GM10248 (cell line): ENCODE data around the gene THEMIS2.

Experiments used
- CTCF ChIA-PET: fragments of 300-600 bp; sonication (Branson Sonifier 250); formaldehyde crosslinking; extraction: SDS; loops from one replicate; lab custom pipeline; 2021; ENCODE audit warnings: antibody characterized with exemption; lab: Yijun Ruan, JAX
- POLR2A ChIA-PET: fragments of 350-650 bp; sonication (Branson Sonifier 250); formaldehyde crosslinking; extraction: SDS; loops from one replicate; lab custom pipeline; 2020; ENCODE audit warnings: antibody characterized with exemption; lab: Yijun Ruan, JAX
- DNase-seq: peaks from one replicate; pipeline ENCODE4 v3.0.0; 2012; ENCODE audit errors: extremely low spot score
- TF ChIP-seq, protein P1 (sequence below): IDR thresholded peaks from 2 replicates; pipeline ENCODE4 v1.5.1; 2012; ENCODE audit warnings: mild to moderate bottlenecking, low read depth; ENCODE audit errors: extremely low read depth, missing control alignments, control extremely low read depth

Gene THEMIS2

DNA sequence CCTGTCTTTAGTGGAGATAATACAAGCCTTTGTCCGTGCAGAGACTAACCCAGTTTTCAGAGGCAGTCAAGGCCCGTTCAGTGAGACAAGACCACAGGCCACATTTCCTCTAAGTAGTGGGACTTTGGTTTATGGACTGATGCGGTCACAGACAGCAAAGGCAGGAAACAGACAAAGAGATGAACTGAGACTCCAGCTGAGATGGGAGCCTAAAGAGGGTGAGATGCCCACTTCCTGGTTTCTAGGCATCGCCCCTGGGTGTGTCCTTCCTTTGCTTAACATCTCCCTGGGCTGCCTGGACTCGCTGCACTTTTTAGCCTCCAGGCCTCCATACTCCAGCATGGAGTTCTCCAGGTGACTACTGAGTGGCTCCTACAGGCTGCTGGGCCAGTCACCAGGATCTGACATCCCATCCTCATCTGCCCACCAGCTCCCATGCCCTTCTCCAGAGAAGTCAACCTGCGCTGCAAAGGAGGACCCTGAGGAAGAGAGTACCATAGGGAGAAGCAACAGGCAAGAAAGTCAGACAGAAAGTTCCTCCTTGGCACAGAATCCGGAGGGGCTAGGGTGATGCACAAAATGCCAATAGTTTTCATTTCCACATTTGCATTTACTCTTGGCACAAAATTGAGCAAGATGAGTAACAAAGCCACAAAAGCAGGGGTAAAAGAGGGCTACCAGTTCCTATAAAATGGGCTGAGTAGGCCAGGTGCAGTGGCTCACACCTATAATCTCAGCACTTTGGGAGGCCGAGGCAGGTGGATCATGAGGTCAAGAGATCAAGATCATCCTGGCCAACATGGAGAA, 15.1 kb downstream of the THEMIS2 start:
- no peak for DNase-seq
- TF ChIP-seq, protein P1, sequence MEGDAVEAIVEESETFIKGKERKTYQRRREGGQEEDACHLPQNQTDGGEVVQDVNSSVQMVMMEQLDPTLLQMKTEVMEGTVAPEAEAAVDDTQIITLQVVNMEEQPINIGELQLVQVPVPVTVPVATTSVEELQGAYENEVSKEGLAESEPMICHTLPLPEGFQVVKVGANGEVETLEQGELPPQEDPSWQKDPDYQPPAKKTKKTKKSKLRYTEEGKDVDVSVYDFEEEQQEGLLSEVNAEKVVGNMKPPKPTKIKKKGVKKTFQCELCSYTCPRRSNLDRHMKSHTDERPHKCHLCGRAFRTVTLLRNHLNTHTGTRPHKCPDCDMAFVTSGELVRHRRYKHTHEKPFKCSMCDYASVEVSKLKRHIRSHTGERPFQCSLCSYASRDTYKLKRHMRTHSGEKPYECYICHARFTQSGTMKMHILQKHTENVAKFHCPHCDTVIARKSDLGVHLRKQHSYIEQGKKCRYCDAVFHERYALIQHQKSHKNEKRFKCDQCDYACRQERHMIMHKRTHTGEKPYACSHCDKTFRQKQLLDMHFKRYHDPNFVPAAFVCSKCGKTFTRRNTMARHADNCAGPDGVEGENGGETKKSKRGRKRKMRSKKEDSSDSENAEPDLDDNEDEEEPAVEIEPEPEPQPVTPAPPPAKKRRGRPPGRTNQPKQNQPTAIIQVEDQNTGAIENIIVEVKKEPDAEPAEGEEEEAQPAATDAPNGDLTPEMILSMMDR = no peak
- POLR2A ChIA-PET = interaction anchor here (0.7 to 2.2 kb wide), 3 partner anchors 12 to 162 kb away, joined by 6 to 10 read pairs (median 9); no protein-coding TSS in a partner anchor
- CTCF ChIA-PET = interaction anchor here (1.8 to 2.0 kb wide), 2 partner anchors 12 to 30 kb away, joined by 6 to 8 read pairs; no protein-coding TSS in a partner anchor

DNA sequence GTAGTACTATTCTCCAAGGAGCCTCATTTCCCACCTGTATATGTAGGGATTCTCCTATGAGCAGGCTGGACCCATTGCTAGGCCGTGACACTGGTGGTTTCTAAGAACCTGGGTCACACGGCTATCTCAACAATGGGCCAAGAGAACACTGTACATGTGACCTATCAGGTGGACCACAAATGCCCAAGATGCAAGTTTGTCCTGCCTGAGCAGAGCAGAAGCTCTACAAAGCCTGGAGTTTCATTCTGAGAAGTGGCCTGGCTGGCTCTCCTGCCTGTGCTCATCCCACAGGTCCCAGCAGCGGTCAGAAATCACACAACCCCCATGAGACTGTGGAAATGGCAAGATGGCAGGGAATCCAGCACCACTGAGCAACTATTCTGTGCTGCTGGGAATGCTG, 17.2 kb downstream of the THEMIS2 start:
- ChIA-PET CTCF (interaction anchor here (1.6 to 1.7 kb wide), 2 partner anchors 12 to 189 kb away, joined by 3 to 5 read pairs; no protein-coding TSS in a partner anchor), POLR2A (interaction anchor here (1.5 to 1.6 kb wide), 2 partner anchors 10 to 14 kb away, joined by 5 to 8 read pairs; no protein-coding TSS in a partner anchor)
- TF ChIP-seq, protein P1 = no peak
- DNase-seq = no peak

DNA sequence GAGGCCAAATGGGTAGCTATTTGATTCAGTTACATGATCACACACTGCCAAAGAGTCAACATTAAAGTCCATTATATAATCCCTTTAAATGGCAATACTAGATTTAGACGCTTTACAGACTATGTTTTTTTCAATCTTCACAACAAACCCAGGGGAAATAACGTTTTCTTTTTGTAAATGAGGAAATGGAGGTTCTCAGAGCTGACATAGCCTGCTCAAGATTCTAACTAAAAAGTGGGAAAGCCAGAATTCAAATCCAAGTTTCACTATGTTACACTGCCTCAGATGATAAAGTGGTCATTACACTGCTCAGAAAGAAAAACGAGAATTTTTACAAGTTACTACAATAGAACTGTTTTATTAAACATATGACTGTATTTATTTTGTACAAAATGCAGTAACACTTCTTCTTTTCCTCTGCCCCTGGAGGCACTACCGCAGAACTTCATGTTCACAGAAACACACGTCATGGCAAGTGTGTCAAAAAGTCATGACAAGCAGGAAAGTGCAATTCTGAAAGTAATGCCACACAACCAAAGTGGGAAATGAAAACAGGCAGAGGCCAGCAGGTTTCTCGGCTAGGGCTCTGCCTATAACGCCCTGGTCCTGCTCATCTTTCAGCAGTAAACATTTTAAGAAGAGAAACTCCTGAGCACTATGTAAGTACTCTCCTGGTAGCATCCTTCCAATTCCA, 19.0 kb downstream of the THEMIS2 start:
- TF ChIP-seq, protein P1 = no peak
- ChIA-PET CTCF (interaction anchor here (0.7 to 1.9 kb wide), 13 partner anchors 10 to 187 kb away, joined by 3 to 9 read pairs (median 3); no protein-coding TSS in a partner anchor), POLR2A (interaction anchor here (1.2 to 1.5 kb wide), 2 partner anchors 16 to 21 kb away, joined by 3 to 7 read pairs; no protein-coding TSS in a partner anchor)
- DNase-seq = peak; percentile 58

DNA sequence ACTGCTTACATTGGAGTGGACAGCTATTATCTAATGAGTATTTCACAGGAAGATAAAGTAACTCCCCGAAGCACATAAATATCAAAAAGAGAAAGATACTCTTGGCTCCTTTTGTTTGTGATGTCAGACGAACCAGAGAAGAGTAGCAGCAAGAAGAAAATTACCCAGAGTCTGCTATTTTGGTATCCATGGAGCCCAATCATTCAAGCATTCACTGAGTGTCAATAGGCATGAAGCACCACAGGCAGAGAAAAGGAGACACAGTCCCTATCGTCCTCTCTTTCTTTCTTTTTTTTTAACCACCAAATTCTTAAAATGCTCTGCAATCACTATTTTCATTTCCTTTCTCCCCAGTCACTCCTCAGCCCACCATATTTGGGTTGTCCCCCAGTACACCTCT, 22.2 kb downstream of the THEMIS2 start:
- CTCF ChIA-PET = interaction anchor here (1.2 kb wide), 1 partner anchor 86 kb away, joined by 5 read pairs; no protein-coding TSS in a partner anchor
- DNase-seq = no peak
- TF ChIP-seq, protein P1 = no peak
- POLR2A ChIA-PET = no interaction called here

DNA sequence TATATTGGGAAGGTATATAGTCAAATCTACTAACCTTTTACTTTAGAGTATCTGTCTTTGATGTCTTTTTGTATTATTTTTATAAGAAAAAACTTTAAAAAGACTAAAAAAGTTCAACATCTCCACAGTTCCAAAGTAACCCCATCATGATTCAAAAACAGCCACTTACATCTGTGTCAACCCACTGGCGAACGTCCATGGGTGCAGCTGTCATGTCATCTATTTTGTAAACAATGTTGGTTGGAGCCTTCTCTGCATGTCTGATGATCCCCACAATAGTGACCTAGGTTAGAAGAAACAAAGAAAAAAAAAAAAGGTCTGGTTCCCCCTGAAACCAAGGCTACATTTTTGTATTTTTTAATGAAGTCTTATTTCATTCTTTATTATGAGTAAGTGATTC, 34.4 kb downstream of the THEMIS2 start:
- CTCF ChIA-PET = interaction anchor here (1.6 kb wide), 1 partner anchor 14 kb away, joined by 4 read pairs; no protein-coding TSS in a partner anchor
- no peak for DNase-seq

More for the DNA sequence above, 34.4 kb downstream of the THEMIS2 start:
- POLR2A ChIA-PET = no interaction called here
- TF ChIP-seq, protein P1 = no peak
